T-helper 2 cell (primary cell): ENCODE measurements around the gene FARS2.

Source experiments
- DNase-seq, 5 experiments: peaks; one replicate each; pipeline versions ENCODE4 v3.0.0 to v3.0.0-alpha.2; 2012 to 2022

FARS2 gene

GRCh38 chr6:5249451-5250122 is 11.7 kb upstream of the FARS2 start:
- DNase-seq = no peak

GRCh38 chr6:5250451-5250850 is 10.9 kb upstream of the FARS2 start:
- DNase-seq = no peak

DNA sequence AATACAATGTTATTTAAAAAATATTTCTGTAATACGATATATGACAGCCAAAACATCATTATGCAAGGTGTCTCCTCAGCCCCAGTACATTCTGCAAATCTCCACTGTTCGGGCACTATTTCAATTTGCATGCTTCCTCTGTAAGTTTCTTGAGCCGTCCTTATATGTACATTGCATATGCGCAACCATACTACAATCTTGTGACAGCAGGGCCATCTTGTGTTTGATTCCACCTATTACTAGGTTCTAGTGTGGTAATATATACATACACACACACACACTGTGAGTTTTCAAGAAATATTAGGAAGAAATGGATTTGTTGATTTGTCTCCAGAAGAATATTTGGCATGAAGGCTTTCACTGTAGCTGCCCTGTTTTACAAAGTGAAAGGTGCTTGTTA is 10.4 kb upstream of the FARS2 start:
- no peak for DNase-seq

DNA sequence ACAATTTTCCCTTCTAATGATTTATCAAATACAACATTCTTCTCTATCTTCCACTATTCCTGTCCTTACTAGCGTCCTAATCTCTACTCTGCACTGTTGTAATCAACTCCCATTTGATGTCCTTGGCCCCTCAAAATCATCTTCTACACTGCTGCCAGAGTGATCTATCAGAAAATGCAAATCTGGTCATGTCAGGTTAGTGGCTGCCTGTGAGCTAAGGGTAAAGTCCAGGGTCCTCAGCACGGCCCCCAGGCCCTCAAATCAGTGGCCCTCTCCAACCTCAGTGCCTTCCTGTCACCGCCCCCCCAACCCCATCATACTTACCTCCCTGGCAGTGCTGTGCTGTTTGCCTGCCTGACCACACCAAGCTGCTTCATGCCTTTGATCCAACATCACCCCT is 4.4 kb upstream of the FARS2 start:
- DNase-seq = no peak

- no peak for DNase-seq
Measured at GRCh38 chr6:5257400-5257799, 3.9 kb upstream of the FARS2 start.

DNA sequence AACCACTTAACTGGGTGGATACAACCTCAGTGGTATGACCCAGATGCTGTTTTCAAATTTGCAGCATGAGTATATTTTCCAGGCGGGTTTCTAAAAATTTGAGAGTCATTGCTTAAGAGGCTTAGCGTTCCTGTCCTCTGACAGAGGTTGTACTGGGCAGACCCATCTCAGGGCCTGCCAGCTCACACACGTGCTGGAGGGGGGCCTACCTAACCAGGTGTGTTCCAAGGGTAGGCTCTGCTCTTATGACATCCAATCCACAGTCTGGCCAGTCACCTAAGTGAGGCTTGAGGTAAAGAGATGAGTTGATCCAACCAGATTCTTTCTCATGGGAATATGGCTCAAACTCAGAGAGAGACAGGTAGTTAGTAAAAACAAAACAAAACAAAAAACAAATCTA is 1.9 kb upstream of the FARS2 start:
- DNase-seq = no peak

- DNase-seq = peak; percentile 38 to 91 (median 73)
Measured at GRCh38 chr6:5260111-5260620, 1.1 kb upstream of the FARS2 start.

DNA sequence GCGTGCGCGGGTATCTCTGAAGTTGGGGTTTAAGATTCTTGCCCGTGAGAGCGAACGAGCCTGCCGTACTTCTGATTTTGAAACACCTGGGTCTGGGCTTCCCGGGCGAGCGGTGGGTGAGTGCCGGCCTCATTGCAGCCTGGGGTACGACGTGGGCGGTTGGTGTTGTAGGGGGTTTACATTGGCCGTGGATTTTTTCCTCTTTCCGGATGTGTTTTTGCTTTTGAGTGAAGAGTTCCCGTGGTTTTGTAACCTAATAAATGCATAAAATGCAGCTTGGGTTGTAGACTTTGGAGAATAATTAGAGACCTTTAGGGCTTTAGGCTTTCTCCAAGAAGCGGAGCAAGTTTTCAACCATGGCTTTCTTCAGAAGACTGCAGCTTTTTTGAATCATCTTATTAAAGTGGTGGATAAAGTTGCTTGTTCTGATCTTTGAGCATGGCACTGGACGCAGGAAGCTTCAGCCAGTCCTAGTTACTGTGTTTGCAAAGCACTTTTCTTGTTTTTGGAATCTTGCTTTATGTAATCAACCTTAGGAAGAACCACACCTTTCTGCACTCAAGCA is 314 bp downstream of the FARS2 start:
- no peak for DNase-seq

DNA sequence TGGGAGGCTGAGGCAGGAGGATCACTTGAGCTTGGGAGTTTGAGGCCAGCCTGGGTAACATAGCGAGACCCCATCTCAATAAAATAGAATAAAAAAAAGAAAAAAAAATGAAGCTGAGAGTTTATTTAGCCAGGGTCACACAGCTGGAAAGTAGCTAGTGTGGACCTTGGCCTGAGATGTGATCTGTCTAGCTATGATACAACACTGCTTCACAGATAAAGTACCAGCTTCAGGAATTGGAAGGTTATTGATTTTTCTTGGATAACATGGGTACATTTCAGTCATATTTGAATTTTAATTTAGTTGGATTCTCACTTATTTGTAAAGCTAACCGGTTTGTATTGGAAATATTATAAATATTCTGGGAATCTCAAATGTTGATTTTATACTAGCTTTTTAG is 5.1 kb downstream of the FARS2 start:
- no peak for DNase-seq

DNA sequence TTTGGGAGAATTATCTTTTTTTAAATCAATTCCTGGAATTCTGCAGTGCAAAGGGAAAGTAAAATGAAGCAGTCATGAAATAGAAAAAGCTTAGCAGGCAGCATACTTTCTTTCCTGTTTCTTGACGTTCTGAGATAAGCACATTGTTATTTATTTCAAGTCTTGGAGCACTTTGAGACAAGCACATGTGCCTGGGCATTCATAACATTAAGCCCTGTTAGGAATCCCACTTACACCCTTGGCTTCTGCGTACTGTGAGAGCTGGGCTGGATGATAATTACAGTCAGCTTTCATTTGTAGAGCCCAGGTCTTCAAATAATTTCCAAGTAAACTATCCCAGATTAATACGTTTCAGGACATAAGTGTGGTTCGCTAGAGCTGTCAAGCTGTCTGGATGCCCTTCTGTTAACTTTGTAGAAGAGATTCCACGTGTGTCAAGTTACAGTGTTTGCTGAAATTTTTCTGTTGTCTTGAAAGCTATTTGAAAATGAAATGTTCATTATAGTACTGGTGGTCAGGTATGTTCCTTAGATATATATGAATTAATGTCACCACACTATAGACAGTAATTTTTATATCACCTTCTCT is 8.9 kb downstream of the FARS2 start:
- no peak for DNase-seq

DNA sequence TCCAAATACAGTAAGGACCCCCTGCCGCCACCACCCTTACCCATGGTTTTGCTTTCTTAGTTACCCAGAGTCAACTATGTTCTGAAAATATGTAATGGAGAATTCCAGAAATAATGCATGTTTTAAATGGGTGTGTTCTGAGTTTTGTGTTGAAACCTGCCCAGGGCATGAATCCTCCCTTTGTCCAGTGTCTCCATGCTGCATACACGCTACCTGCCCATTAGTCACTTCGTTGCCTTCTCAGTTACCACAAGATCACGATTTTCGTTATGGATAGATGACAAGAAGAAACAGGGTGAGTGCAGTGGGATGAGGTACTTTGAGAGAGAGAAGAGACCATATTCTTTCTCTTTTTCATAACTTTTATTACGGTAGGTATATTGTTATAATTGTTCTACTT is 10.6 kb downstream of the FARS2 start:
- no peak for DNase-seq

DNA sequence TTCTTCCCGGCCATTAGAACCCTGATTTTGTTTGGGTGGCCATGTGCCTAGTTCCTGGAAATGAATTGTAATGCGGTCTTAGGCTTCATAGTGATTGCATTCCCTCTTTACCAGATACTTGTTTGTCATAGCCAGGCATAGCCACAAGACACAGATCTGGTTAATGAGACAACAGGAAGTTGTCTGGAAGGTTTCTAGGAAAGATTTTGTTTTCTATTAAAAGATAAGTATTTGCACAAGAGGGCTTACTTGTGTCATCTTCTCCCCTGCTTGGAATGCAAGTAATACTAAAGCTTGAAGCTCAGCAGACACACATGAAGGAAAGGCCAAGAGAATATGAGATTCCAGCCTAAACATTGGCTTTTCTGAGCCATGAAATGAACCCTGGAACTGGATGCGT is 12.9 kb downstream of the FARS2 start:
- no peak for DNase-seq

- DNase-seq = no peak
Measured at GRCh38 chr6:5275497-5275896, 14.2 kb downstream of the FARS2 start.

DNA sequence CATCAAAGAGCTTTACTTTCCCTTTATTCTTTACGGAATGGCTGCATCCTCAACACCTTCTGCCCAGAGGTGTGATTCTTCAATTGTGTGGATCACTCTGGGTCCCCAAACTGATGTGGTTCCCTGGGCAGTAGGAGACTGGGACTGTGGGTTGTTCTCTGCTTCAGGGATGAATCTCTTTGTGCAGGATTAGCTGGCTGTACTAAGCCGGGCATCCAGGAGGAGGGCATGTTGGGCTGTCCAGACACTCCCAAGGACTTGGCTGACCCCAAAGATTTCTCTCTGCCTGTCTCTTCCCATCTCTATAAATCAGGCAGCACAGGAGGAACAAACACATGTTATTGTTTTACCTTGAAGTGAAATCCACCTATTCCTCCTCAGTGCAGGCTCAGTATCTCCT is 15.3 kb downstream of the FARS2 start:
- DNase-seq = no peak

GRCh38 chr6:5277589-5277988 is 16.3 kb downstream of the FARS2 start:
- no peak for DNase-seq

DNA sequence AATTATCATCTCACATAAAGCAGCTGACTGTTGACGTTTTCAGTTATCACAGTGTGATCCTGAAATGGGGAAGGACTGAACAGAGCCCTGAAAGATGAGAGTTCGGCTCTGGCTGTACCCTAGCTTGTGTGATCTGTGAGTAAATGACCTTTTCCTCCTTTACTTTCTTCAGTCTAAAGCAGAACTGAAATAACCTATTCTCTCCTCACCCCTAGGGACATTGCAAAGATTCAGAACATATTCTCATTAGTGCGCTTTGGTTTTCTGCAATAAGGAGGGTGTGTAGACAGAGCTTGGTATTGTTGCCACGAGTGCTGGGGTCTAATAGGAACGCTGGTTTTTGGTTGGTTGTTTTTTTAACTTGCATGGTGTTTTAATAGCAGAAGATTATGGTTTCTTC is 16.7 kb downstream of the FARS2 start:
- DNase-seq = no peak

GRCh38 chr6:5278565-5279120 is 17.3 kb downstream of the FARS2 start:
- DNase-seq = peak in 1 of 5 experiments; percentile 41

DNA sequence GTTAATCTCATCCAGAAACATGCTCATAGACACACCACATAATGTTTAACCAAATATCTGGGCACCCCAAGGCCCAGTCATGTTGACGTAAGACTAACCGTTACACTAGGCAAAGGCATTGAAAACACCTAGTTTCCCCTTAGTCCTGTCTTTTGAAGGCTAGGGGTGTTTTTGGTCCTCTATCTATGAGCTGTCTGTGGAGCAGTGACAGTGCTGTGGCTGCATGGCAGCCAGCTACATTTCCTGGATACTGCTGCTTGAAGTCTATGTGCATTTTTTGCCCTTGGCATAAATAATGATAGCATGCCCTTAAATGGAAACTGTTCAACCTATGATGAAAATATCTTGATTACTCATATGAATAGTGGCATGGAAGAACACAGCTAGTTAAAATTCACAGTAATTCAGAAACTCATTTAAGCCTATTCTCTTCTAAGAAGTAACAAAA is 18.6 kb downstream of the FARS2 start:
- DNase-seq = peak in 1 of 5 experiments; percentile 95

DNA sequence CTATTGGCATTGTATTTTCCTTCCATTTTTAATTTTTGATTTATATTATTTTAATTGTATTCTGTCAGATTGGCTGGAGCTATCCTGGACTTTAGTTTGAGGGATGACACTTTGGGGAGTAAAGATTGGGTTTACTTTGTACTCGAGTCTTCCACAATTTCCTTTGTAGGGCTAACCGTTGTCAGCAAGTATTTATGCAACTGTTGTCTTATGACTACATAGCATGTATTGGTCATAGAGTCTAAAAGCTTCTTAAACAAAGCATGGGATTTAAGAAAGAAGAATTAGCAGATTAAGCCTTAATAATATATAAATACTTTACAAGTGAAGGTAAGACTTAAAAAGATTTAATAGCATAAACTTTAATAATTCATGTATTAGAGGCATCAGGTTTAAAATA is 19.6 kb downstream of the FARS2 start:
- peak in 1 of 5 experiments; percentile 69 for DNase-seq

DNA sequence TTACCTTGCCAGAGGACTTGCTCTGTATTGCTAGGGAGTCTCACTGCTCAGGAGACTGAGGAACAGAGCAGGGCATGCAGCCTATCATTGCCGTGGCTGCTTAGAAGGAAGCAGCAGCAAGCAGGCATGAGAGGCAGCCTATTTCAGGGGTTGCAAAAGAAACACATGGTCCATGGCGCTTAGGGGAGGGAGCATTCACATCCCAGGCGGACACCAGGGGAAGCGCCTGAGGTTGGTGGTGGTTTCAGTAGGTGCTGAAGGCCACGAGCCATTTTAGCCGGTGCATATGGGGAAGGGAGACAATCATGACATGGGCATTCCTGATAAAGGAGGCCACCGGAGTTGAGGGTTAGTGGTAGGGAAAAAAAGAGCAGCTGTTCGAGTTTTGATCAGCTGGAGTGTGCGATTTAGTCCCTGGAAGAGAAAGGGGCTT is 20.9 kb downstream of the FARS2 start:
- DNase-seq = no peak

GRCh38 chr6:5285081-5285480 is 23.8 kb downstream of the FARS2 start:
- no peak for DNase-seq

- DNase-seq = no peak
Measured at GRCh38 chr6:5285526-5285925, 24.2 kb downstream of the FARS2 start.

GRCh38 chr6:5286780-5287179 is 25.5 kb downstream of the FARS2 start:
- no peak for DNase-seq
